SK-N-SH (cell line): ENCODE results near the gene RPS23. TPM values are rescaled to one million over a fixed set of nuclear protein-coding genes. Genes with fewer than 3 reads are reported as not detected.

Experiments used
- CTCF ChIA-PET: fragments of 300-600, 350-600 bp; formaldehyde crosslinking; extraction: SDS; loops from one replicate; lab custom pipeline; 2021; lab: Yijun Ruan, JAX
- POLR2A ChIA-PET: fragments of 350-600 bp; sonication (Branson Sonifier 250); formaldehyde crosslinking; extraction: SDS; loops from one replicate; lab custom pipeline; 2020; ENCODE audit warnings: antibody characterized with exemption, inconsistent platforms; lab: Yijun Ruan, JAX
- DNase-seq: peaks from one replicate; pipeline ENCODE4 v3.0.0; 2012
- H2AFZ ChIP-seq: fragments of 200-600 bp; sonication (generic); 2 replicates; pipeline ENCODE4 v1.8.1; 2016; ENCODE audit warnings: antibody characterized with exemption, mild to moderate bottlenecking, low read depth
- H3F3A ChIP-seq: fragments of 200-600 bp; sonication (generic); replicated peaks from 2 replicates; pipeline ENCODE3; 2016; ENCODE audit warnings: antibody characterized with exemption, mild to moderate bottlenecking; ENCODE audit not compliant: insufficient read depth
- H3K27ac ChIP-seq, 2 experiments: fragments of 200-500 bp in 1 of 2; fragments of 200-600 bp in 1 of 2; sonication (Bioruptor generic) in 1 of 2; sonication (generic), shearing (Covaris generic) in 1 of 2; 2 replicates each; pipeline versions ENCODE4 v1.5.1 to v1.6.1; 2014 to 2016; ENCODE audit warnings: low read depth in 2 of 2, inconsistent platforms in 1 of 2, low read length in 1 of 2, mild to moderate bottlenecking in 1 of 2, mixed read lengths in 1 of 2
- H3K27me3 ChIP-seq: fragments of 200-600 bp; sonication (generic), shearing (Covaris generic); 2 replicates; pipeline ENCODE4 v1.6.1; 2016; ENCODE audit warnings: mixed run types; ENCODE audit not compliant: insufficient read depth
- H3K36me3 ChIP-seq, 2 experiments: fragments of 200-500 bp in 1 of 2; fragments of 200-600 bp in 1 of 2; sonication (Bioruptor generic) in 1 of 2; sonication (generic) in 1 of 2; replicated peaks in 1 of 2; 2 replicates each; pipeline versions ENCODE3 to v1.5.1; 2014 to 2016; ENCODE audit warnings: low read length in 1 of 2, mild to moderate bottlenecking in 1 of 2; ENCODE audit not compliant: insufficient read depth in 2 of 2, control insufficient read depth in 1 of 2
- H3K4me1 ChIP-seq, 2 experiments: fragments of 200-500 bp in 1 of 2; fragments of 200-600 bp in 1 of 2; sonication (Bioruptor generic) in 1 of 2; sonication (generic), shearing (Covaris generic) in 1 of 2; 2 replicates each; pipeline versions ENCODE4 v1.5.1 to v1.6.1; 2014 to 2016; ENCODE audit warnings: low read depth in 1 of 2, low read length in 1 of 2, mixed run types in 1 of 2; ENCODE audit not compliant: insufficient read depth in 2 of 2, control insufficient read depth in 1 of 2
- H3K4me2 ChIP-seq: fragments of 200-600 bp; sonication (generic), shearing (Covaris generic); 2 replicates; pipeline ENCODE4 v1.6.1; 2017; ENCODE audit warnings: mixed run types
- H3K4me3 ChIP-seq, 2 experiments: fragments of 200-500 bp in 1 of 2; fragments of 200-600 bp in 1 of 2; sonication (Bioruptor generic) in 1 of 2; sonication (generic), shearing (Covaris generic) in 1 of 2; 2 replicates each; pipeline versions ENCODE4 v1.5.1 to v1.8.1; 2014 to 2016; ENCODE audit warnings: low read depth in 2 of 2, inconsistent platforms in 1 of 2, low read length in 1 of 2, mild to moderate bottlenecking in 1 of 2, mixed read lengths in 1 of 2, moderate library complexity in 1 of 2
- H3K79me2 ChIP-seq: fragments of 200-600 bp; sonication (generic); 2 replicates; pipeline ENCODE4 v1.8.1; 2017; ENCODE audit warnings: mild to moderate bottlenecking; ENCODE audit not compliant: insufficient read depth
- H3K9ac ChIP-seq: fragments of 200-600 bp; sonication (generic); 2 replicates; pipeline ENCODE4 v1.6.1; 2017; ENCODE audit warnings: mixed run types
- H3K9me2 ChIP-seq: fragments of 200-600 bp; sonication (generic); 2 replicates; pipeline ENCODE4 v1.6.1; 2017; ENCODE audit warnings: mixed run types
- H3K9me3 ChIP-seq: fragments of 200-600 bp; sonication (generic); 2 replicates; pipeline ENCODE4 v1.6.1; 2017; ENCODE audit warnings: mixed run types, mild to moderate bottlenecking, moderate library complexity
- H4K20me1 ChIP-seq: fragments of 200-600 bp; sonication (generic); 2 replicates; pipeline ENCODE4 v1.6.1; 2017; ENCODE audit warnings: mild to moderate bottlenecking, mixed run types; ENCODE audit not compliant: insufficient read depth
- CHD2 ChIP-seq: fragments of 150-350 bp; IDR thresholded peaks from 2 replicates; pipeline ENCODE4 v1.6.1; 2018; ENCODE audit warnings: low read length; ENCODE audit not compliant: partially characterized antibody
- EZH2phosphoT487 ChIP-seq: fragments of 200-600 bp; sonication (generic); IDR thresholded peaks from 2 replicates; pipeline ENCODE4 v1.6.1; 2017; ENCODE audit warnings: low read depth, mixed run types, mild to moderate bottlenecking, antibody characterized with exemption, moderate library complexity, borderline replicate concordance
- FOXJ3 ChIP-seq: sonication (generic); formaldehyde crosslinking; IDR thresholded peaks from 2 replicates; pipeline ENCODE4 v1.5.1; 2020; ENCODE audit warnings: mild to moderate bottlenecking, missing genetic modification reagents
- GABPA ChIP-seq: IDR thresholded peaks from 2 replicates; pipeline ENCODE4 v1.4.0; 2012; ENCODE audit warnings: low read depth, mild to moderate bottlenecking
- IRF3 ChIP-seq: fragments of 150-350 bp; IDR thresholded peaks from 2 replicates; pipeline ENCODE4 v1.6.1; 2016; ENCODE audit warnings: mild to moderate bottlenecking, low read depth, low read length
- MAX ChIP-seq: IDR thresholded peaks from 2 replicates; pipeline ENCODE4 v1.4.0; 2012; ENCODE audit warnings: low read depth
- MXI1 ChIP-seq: IDR thresholded peaks from 2 replicates; pipeline ENCODE4 v1.6.1; 2012; ENCODE audit warnings: mild to moderate bottlenecking, low read depth, low read length, improper control_type of control experiment
- NFIC ChIP-seq: IDR thresholded peaks from 2 replicates; pipeline ENCODE4 v1.4.0; 2012; ENCODE audit warnings: borderline replicate concordance
- REST ChIP-seq: IDR thresholded peaks from 2 replicates; pipeline ENCODE4 v1.6.1; 2012; ENCODE audit warnings: mild to moderate bottlenecking, low read depth, low read length, moderate library complexity
- RFX5 ChIP-seq: IDR thresholded peaks from 2 replicates; pipeline ENCODE4 v1.6.1; 2012; ENCODE audit warnings: mild to moderate bottlenecking, improper control_type of control experiment, low read length
- RXRA ChIP-seq: IDR thresholded peaks from 2 replicates; pipeline ENCODE4 v1.4.0; 2012; ENCODE audit warnings: low read depth, mild to moderate bottlenecking, borderline replicate concordance
- SMC3 ChIP-seq: IDR thresholded peaks from 2 replicates; pipeline ENCODE4 v1.6.1; 2012; ENCODE audit warnings: low read depth, low read length, improper control_type of control experiment
- TAF1 ChIP-seq: IDR thresholded peaks from 2 replicates; pipeline ENCODE4 v1.6.1; 2012; ENCODE audit warnings: low read depth, mild to moderate bottlenecking, low read length, moderate library complexity, borderline replicate concordance
- TEAD4 ChIP-seq: IDR thresholded peaks from 2 replicates; pipeline ENCODE4 v1.4.0; 2012; ENCODE audit warnings: mild to moderate bottlenecking, borderline replicate concordance; ENCODE audit not compliant: insufficient read depth
- USF1 ChIP-seq: IDR thresholded peaks from 2 replicates; pipeline ENCODE4 v1.4.0; 2012; ENCODE audit warnings: low read depth, borderline replicate concordance
- YY1 ChIP-seq: IDR thresholded peaks from 2 replicates; pipeline ENCODE4 v1.4.0; 2012; ENCODE audit warnings: low read depth, mild to moderate bottlenecking
- ZBTB33 ChIP-seq: IDR thresholded peaks from 2 replicates; pipeline ENCODE4 v1.4.0; 2012; ENCODE audit warnings: low read depth, borderline replicate concordance
- WGBS: methylation state at CpG from one replicate; pipeline ENCODE4 v1.1.6; 2017; ENCODE audit warnings: low lambda C conversion rate; 5-methylcytosine and 5-hydroxymethylcytosine counted together
- polyA plus RNA-seq, 3 experiments: library from polyadenylated mRNA; depleted of rRNA; stranded (reverse); fragments of >200 nt; gene quantifications; 2 replicates each; pipeline ENCODE4 v1.2.3, GENCODE V29; 2012

The RPS23 gene
- polyA plus RNA-seq, 1 of the 3 experiments (the other 2 are of a cell fraction) = 6,732 TPM

GRCh38 chr5:82290005-82290404, 11.9 kb upstream of the RPS23 start:
- H3K79me2 ChIP-seq = no peaks in the 10 kb centered on the region
- H3K27me3 ChIP-seq = no peaks in the 10 kb centered on the region
- TF ChIP-seq IRF3 (no peak), ZBTB33 (no peak), GABPA (no peak), RXRA (no peak), NFIC (no peak), REST (no peak), MXI1 (no peak), CHD2 (no peak), EZH2phosphoT487 (no peak), FOXJ3 (CRISPR knock-in tag) (no peak), TAF1 (no peak), USF1 (no peak), SMC3 (no peak), YY1 (no peak), RFX5 (no peak), MAX (no peak), TEAD4 (no peak)
- no peak overlapping the region for H3K4me2 ChIP-seq
- H3K9ac ChIP-seq = no peak overlapping the region
- POLR2A ChIA-PET = no interaction called here
- H3K9me2 ChIP-seq = no peaks in the 10 kb centered on the region
- H3K36me3 ChIP-seq = no peaks in the 10 kb centered on the region
- no peaks in the 10 kb centered on the region for H3K9me3 ChIP-seq
- H3K27ac ChIP-seq = no peak overlapping the region
- H3K4me3 ChIP-seq = no peak overlapping the region
- no peak for DNase-seq
- H4K20me1 ChIP-seq = no peaks in the 10 kb centered on the region
- no peak overlapping the region for H2AFZ ChIP-seq
- WGBS = 91% methylated on average over 2 of the region's 2 CpGs
- CTCF ChIA-PET = no interaction called here
- H3K4me1 ChIP-seq = no peaks in the 10 kb centered on the region
- H3F3A ChIP-seq = no peaks in the 10 kb centered on the region
